Measurements from ENCODE around the gene PLEKHA8.
"Not testable (repeated sequence)": the region's sequence is repeated elsewhere in the genome, so short reads cannot be mapped to it uniquely, and the experiment has no call there.

PLEKHA8 gene

GRCh38 chr7:30093420-30093952 is 65.3 kb downstream of the PLEKHA8 start:
- no peak overlapping the region for H3K9ac ChIP-seq (ENCODE audit: low read depth, low read length, poor library complexity, severe bottlenecking)
- no peak overlapping the region for H3K4me2 ChIP-seq (ENCODE audit: low read depth, low read length, poor library complexity, severe bottlenecking)
- no peaks in the 10 kb centered on the region for H3K4me1 ChIP-seq (ENCODE audit: insufficient read depth, low read length, poor library complexity, severe bottlenecking)
- H3K36me3 ChIP-seq (ENCODE audit: insufficient read depth, low read length) = no peaks in the 10 kb centered on the region
- no peak overlapping the region for H3K4me3 ChIP-seq (ENCODE audit: low read length, poor library complexity, severe bottlenecking)
- no peaks in the 10 kb centered on the region for H3K9me2 ChIP-seq (replicated peaks; ENCODE audit: low read depth, low read length)
- H3K27me3 ChIP-seq (ENCODE audit: insufficient read depth, low read length, poor library complexity, severe bottlenecking) = no peaks in the 10 kb centered on the region
- no peak for TF ChIP-seq EZH2phosphoT487 (IDR thresholded peaks at IDR 0.05; ENCODE audit: borderline replicate concordance)
- no peak for TF ChIP-seq CTCF (conservative IDR thresholded peaks at IDR 0.05; ENCODE audit: low read length)
- no peak overlapping the region for H2AFZ ChIP-seq (ENCODE audit: low read length)
- H3F3A ChIP-seq (ENCODE audit: low read depth) = no peaks in the 10 kb centered on the region
- H3K79me2 ChIP-seq (ENCODE audit: insufficient read depth, low read length) = no peaks in the 10 kb centered on the region
- H3K9me3 ChIP-seq (ENCODE audit: insufficient read depth, low read depth, low read length) = no peaks in the 10 kb centered on the region
- no peaks in the 10 kb centered on the region for H4K20me1 ChIP-seq (ENCODE audit: insufficient read depth, low read length, poor library complexity, severe bottlenecking)

- H3K36me3 ChIP-seq (ENCODE audit: insufficient read depth, low read length); H2AFZ ChIP-seq (ENCODE audit: low read length); H3K4me1 ChIP-seq (ENCODE audit: insufficient read depth, low read length, poor library complexity, severe bottlenecking); H3F3A ChIP-seq (ENCODE audit: low read depth); H3K9me3 ChIP-seq (ENCODE audit: insufficient read depth, low read depth, low read length); H3K79me2 ChIP-seq (ENCODE audit: insufficient read depth, low read length); H3K4me2 ChIP-seq (ENCODE audit: low read depth, low read length, poor library complexity, severe bottlenecking); H3K27me3 ChIP-seq (ENCODE audit: insufficient read depth, low read length, poor library complexity, severe bottlenecking); H3K4me3 ChIP-seq (ENCODE audit: low read length, poor library complexity, severe bottlenecking); H3K9me2 ChIP-seq (replicated peaks; ENCODE audit: low read depth, low read length); H3K9ac ChIP-seq (ENCODE audit: low read depth, low read length, poor library complexity, severe bottlenecking); H4K20me1 ChIP-seq (ENCODE audit: insufficient read depth, low read length, poor library complexity, severe bottlenecking): not testable (repeated sequence)
Observed at GRCh38 chr7:30098599-30098998, 70.4 kb downstream of the PLEKHA8 start.

- Histone ChIP-seq H3K4me3 (ENCODE audit: low read length, poor library complexity, severe bottlenecking) (no peak overlapping the region), H3K9me3 (ENCODE audit: insufficient read depth, low read depth, low read length) (peaks cover 2% of the 10 kb centered on the region; the same call in 1 of the 2 replicates), H3F3A (ENCODE audit: low read depth) (no peaks in the 10 kb centered on the region), H3K27me3 (ENCODE audit: insufficient read depth, low read length, poor library complexity, severe bottlenecking) (no peaks in the 10 kb centered on the region), H3K36me3 (ENCODE audit: insufficient read depth, low read length) (0 out of 2 replicates have a peak, but pooled peaks cover 5% of the 10 kb centered on the region), H3K79me2 (ENCODE audit: insufficient read depth, low read length) (no peaks in the 10 kb centered on the region), H3K4me2 (ENCODE audit: low read depth, low read length, poor library complexity, severe bottlenecking) (no peak overlapping the region), H2AFZ (ENCODE audit: low read length) (no peak overlapping the region), H3K9ac (ENCODE audit: low read depth, low read length, poor library complexity, severe bottlenecking) (no peak overlapping the region), H3K9me2 (replicated peaks; ENCODE audit: low read depth, low read length) (no peaks in the 10 kb centered on the region), H4K20me1 (ENCODE audit: insufficient read depth, low read length, poor library complexity, severe bottlenecking) (no peaks in the 10 kb centered on the region), H3K4me1 (ENCODE audit: insufficient read depth, low read length, poor library complexity, severe bottlenecking) (no peaks in the 10 kb centered on the region)
- TF ChIP-seq EZH2phosphoT487 (IDR thresholded peaks at IDR 0.05; ENCODE audit: borderline replicate concordance) (no peak), CTCF (conservative IDR thresholded peaks at IDR 0.05; ENCODE audit: low read length) (no peak)
Observed at GRCh38 chr7:30102281-30102680, 74.1 kb downstream of the PLEKHA8 start.

- H3K27me3 ChIP-seq (ENCODE audit: insufficient read depth, low read length, poor library complexity, severe bottlenecking) = no peaks in the 10 kb centered on the region
- H3K9me3 ChIP-seq (ENCODE audit: insufficient read depth, low read depth, low read length) = peaks cover 2% of the 10 kb centered on the region; the same call in 1 of the 2 replicates
- TF ChIP-seq EZH2phosphoT487 (IDR thresholded peaks at IDR 0.05; ENCODE audit: borderline replicate concordance) (no peak), CTCF (conservative IDR thresholded peaks at IDR 0.05; ENCODE audit: low read length) (no peak)
- H3K79me2 ChIP-seq (ENCODE audit: insufficient read depth, low read length) = no peaks in the 10 kb centered on the region
- no peaks in the 10 kb centered on the region for H4K20me1 ChIP-seq (ENCODE audit: insufficient read depth, low read length, poor library complexity, severe bottlenecking)
- H3K4me2 ChIP-seq (ENCODE audit: low read depth, low read length, poor library complexity, severe bottlenecking) = no peak overlapping the region
- H3K4me1 ChIP-seq (ENCODE audit: insufficient read depth, low read length, poor library complexity, severe bottlenecking) = no peaks in the 10 kb centered on the region
- no peak overlapping the region for H3K9ac ChIP-seq (ENCODE audit: low read depth, low read length, poor library complexity, severe bottlenecking)
- no peaks in the 10 kb centered on the region for H3K9me2 ChIP-seq (replicated peaks; ENCODE audit: low read depth, low read length)
- H2AFZ ChIP-seq (ENCODE audit: low read length) = no peak overlapping the region
- no peak overlapping the region for H3K4me3 ChIP-seq (ENCODE audit: low read length, poor library complexity, severe bottlenecking)
- H3K36me3 ChIP-seq (ENCODE audit: insufficient read depth, low read length) = 0 out of 2 replicates have a peak, but pooled peaks cover 5% of the 10 kb centered on the region
- H3F3A ChIP-seq (ENCODE audit: low read depth) = no peaks in the 10 kb centered on the region
Observed at GRCh38 chr7:30104157-30104556, 75.9 kb downstream of the PLEKHA8 start.

All from Loucy (cell line).